Choroid plexus epithelial cell (primary cell): ENCODE measurements around the gene CDH13.

Experiments
- DNase-seq: peaks from one replicate; pipeline ENCODE4 v3.0.0-alpha.2; 2010; ENCODE audit warnings: low read depth
- H3K4me3 ChIP-seq: 2 replicates; pipeline ENCODE4 v1.5.1; 2011; ENCODE audit warnings: low read depth, mild to moderate bottlenecking, control low read depth, low read length, moderate library complexity
- CTCF ChIP-seq: conservative IDR thresholded peaks from 2 replicates; pipeline ENCODE4 v1.5.1; 2011; ENCODE audit warnings: low read depth, mild to moderate bottlenecking, control low read depth, inconsistent platforms, low read length, moderate library complexity

CDH13 gene

GRCh38 chr16:83220066-83220465 is 593.3 kb downstream of the CDH13 start:
- DNase-seq, result no peak
- H3K4me3 ChIP-seq, result no peak overlapping the region
- TF ChIP-seq CTCF, result no peak

DNA sequence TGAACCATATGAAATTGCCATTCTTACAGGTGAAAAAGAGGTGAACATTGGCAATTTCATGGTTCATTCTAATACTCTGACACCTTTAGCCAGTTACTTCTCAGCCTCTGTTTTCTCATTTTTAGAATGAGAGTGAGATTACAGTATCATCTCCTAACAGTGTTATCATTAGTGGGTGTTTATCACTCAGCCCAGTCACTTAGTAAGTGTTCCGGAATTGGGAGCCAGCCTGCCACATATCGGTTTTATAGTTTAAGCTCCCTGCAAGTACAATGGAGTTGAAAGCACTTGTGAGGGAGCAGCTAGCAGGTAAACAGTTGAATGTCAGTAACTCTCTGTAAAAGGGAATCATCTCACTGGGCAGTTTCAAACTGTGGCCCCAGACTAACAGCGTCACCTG is 597.9 kb downstream of the CDH13 start:
- H3K4me3 ChIP-seq, result no peak overlapping the region
- no peak for TF ChIP-seq CTCF
- DNase-seq, result no peak

- no peak for TF ChIP-seq CTCF
- no peak overlapping the region for H3K4me3 ChIP-seq
- DNase-seq, result no peak
Measured at GRCh38 chr16:83227336-83227735, 600.6 kb downstream of the CDH13 start.

DNA sequence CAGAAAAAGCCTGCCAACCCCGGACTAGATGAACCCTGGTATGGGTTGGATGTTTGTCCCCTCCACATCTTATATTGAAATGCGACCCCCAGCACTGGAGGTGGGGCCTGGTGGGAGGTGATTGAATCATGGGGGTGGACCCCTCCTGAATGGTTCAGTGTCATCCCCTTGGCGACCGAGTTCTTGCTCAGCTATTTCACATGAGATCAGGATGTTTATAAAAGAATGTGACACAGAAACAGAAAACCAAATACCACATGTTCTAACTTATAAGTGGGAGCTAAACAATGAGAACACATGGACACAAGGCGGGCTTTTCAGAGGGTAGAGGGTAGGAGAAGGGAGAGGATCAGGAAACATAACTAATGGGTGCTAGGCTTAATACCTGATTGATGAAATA is 605.0 kb downstream of the CDH13 start:
- TF ChIP-seq CTCF, result no peak
- DNase-seq, result peak; percentile 43
- H3K4me3 ChIP-seq, result no peak overlapping the region

DNA sequence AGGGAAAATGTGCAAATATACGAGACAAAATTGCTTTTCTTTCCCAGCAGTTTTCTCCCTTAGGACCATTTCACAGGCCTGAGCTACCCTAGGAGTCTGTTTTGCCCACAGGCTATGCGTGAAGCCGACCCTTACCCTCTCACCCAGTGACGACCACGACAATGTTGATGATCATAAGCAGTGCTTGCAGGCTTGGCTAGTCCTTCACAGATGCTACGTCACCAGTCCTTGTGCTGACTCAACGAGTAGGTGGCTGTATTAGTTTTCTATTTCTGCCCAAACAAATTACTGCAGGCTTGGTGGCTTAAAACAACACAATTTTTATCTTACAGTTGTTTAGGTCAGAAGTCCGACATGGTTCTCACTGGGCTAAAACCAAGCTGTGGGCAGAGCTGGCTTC is 606.4 kb downstream of the CDH13 start:
- DNase-seq, result peak; percentile 57
- H3K4me3 ChIP-seq, result no peak overlapping the region
- TF ChIP-seq CTCF, result no peak

DNA sequence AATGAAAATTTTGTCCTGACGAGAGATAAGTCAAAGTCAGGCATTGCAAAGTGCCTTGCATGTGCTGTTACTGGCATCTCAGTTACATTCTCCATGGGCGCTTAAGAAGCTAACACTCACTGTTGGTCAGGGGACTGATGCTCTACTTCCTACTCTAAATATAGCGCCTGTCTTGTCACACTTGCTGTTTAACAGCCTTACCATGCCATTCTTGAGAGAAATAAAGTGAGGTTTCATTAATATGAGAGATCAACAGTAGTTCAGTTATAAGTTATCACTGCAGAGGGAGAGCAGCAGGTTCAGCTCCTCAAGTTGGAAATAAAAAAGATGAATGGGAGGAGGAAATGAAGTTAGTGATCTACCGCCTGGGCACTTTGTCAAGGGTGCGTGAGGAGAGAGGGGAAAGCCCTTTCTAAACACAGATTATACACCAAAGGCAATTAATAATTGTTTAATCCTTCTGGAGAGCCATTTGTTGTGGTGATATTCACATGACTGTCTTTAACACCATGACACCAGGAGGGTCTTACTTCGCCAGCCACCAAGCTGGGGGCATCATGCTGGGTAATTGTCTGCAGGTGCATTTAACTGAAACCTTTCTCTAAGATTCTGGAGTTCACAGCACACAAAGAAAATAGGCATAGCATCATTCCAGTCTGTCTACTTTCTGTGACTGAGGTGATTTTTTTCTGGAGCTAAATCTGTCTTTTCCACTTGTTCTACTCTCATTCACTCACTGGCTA is 612.4 kb downstream of the CDH13 start:
- DNase-seq, result no peak
- no peak overlapping the region for H3K4me3 ChIP-seq
- TF ChIP-seq CTCF, result no peak

- TF ChIP-seq CTCF, result no peak
- no peak overlapping the region for H3K4me3 ChIP-seq
- DNase-seq, result no peak
Measured at GRCh38 chr16:83244057-83244456, 617.3 kb downstream of the CDH13 start.
